Measurements from ENCODE around the gene ELMO1.

DNA sequence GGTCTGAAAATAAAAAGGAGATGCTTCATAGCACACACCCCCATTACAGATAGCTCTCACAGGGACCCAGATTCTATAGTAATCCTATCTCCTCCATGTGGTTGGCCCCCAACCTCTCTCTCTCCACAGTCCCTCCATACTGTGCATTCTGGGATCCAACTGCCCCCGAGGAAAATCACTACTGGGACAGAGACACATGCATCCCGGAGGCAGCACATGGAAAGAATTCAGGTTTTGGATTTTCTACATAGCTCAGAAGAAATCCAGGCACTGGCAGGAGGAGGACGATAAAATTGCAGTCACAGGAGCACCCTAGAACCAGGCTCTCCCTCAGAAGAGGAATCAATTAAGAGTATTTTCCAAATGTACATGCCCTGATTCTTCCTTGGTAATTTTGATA lies 239.5 kb downstream of the ELMO1 start:
- TF ChIP-seq, protein P1, sequence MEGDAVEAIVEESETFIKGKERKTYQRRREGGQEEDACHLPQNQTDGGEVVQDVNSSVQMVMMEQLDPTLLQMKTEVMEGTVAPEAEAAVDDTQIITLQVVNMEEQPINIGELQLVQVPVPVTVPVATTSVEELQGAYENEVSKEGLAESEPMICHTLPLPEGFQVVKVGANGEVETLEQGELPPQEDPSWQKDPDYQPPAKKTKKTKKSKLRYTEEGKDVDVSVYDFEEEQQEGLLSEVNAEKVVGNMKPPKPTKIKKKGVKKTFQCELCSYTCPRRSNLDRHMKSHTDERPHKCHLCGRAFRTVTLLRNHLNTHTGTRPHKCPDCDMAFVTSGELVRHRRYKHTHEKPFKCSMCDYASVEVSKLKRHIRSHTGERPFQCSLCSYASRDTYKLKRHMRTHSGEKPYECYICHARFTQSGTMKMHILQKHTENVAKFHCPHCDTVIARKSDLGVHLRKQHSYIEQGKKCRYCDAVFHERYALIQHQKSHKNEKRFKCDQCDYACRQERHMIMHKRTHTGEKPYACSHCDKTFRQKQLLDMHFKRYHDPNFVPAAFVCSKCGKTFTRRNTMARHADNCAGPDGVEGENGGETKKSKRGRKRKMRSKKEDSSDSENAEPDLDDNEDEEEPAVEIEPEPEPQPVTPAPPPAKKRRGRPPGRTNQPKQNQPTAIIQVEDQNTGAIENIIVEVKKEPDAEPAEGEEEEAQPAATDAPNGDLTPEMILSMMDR (IDR thresholded peaks at IDR 0.05) = no peak
- TF ChIP-seq ZFX (IDR thresholded peaks at IDR 0.05; ENCODE audit: borderline replicate concordance) = no peak

Data from 22Rv1 (cell line).